ENCODE measurements around the gene RAB3B.

RAB3B gene

DNA sequence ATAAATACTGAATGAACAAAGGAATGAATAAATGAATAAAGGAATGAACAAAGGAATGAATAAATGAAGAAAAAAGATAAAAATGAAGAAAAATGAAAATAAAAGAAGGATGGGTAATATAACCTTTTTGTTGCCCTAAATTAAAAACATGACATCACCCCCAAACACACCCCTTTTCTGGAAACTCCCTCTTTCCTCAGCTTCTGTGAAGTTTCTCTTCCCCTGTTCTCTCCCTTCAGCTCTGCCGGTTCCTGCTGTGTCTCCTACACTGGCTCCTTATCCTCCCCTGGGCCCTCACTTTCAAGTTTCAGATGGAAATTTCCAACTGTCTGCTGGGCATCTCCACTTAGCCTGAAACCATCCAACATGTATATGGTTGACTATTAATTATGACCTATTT lies 37.9 kb downstream of the RAB3B start:
- DNase-seq (ENCODE audit: low read depth) = no peak
- no peak overlapping the region for H3K4me3 ChIP-seq (ENCODE audit: low read depth, low read length)
- TF ChIP-seq, protein P1, sequence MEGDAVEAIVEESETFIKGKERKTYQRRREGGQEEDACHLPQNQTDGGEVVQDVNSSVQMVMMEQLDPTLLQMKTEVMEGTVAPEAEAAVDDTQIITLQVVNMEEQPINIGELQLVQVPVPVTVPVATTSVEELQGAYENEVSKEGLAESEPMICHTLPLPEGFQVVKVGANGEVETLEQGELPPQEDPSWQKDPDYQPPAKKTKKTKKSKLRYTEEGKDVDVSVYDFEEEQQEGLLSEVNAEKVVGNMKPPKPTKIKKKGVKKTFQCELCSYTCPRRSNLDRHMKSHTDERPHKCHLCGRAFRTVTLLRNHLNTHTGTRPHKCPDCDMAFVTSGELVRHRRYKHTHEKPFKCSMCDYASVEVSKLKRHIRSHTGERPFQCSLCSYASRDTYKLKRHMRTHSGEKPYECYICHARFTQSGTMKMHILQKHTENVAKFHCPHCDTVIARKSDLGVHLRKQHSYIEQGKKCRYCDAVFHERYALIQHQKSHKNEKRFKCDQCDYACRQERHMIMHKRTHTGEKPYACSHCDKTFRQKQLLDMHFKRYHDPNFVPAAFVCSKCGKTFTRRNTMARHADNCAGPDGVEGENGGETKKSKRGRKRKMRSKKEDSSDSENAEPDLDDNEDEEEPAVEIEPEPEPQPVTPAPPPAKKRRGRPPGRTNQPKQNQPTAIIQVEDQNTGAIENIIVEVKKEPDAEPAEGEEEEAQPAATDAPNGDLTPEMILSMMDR (IDR thresholded peaks at IDR 0.05; ENCODE audit: low read depth, low read length, missing control alignments) = no peak
- in situ Hi-C loops (cut with HindIII; ENCODE audit: low sequenced_read_pairs) = no loop called here

DNA sequence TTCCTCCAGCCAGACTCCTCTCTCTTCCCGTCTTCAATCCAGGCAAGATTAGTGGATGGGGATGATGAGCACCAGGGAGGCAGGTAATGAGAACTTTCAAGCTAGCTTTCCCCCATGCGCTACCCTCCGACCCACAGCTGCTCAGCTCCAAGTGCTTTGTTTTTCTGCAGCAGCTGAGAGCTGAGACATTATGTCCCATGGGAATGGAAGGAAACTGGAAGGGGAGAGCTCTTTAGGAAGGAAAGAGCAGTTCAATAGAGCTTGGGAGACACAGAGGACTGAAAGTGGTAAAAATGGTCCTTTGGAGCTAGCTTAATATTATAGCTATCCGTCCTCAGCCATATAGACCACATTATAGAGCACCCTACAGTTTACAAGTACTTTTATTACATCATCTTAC lies 39.8 kb downstream of the RAB3B start:
- H3K4me3 ChIP-seq (ENCODE audit: low read depth, low read length) = no peak overlapping the region
- no peak for DNase-seq (ENCODE audit: low read depth)
- in situ Hi-C loops (cut with HindIII; ENCODE audit: low sequenced_read_pairs) = no loop called here
- TF ChIP-seq, protein P1 (IDR thresholded peaks at IDR 0.05; ENCODE audit: low read depth, low read length, missing control alignments) = no peak

DNA sequence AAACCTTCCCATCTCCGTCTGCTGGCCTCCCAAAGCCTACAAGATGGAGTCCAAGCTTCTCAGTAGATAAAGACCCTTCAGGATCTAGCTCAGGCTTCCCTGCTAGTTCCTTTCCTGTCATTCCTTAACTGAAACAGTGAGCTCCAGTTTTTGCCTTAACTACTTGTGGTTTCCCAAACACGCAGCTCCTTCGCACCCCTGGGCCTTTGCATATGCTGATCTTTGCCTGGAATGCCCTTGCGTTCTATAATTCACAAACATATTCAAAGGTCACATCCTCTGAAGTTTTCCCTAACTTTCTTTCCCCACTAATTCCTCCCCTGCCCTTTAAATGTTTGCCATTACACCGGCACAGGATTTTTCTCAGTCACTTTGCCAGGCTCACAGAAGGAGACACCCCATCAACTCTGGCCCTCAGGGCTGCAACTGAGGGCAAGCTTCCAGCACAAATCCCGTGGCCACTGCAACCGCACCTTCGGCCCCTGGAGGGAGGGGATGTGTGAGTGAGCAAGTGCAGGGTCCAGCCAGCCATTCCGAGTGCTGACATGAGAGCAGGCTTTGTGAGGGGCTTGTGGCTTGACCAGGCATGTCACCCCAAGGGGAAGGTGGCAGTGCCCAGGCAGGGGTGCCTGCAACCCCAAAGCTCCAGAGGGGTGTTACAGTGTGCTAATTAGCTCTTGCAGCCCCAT lies 41.3 kb downstream of the RAB3B start:
- H3K4me3 ChIP-seq (ENCODE audit: low read depth, low read length) = no peak overlapping the region
- TF ChIP-seq, protein P1 (IDR thresholded peaks at IDR 0.05; ENCODE audit: low read depth, low read length, missing control alignments) = no peak
- DNase-seq (ENCODE audit: low read depth) = no peak
- in situ Hi-C loops (cut with HindIII; ENCODE audit: low sequenced_read_pairs) = no loop called here

DNA sequence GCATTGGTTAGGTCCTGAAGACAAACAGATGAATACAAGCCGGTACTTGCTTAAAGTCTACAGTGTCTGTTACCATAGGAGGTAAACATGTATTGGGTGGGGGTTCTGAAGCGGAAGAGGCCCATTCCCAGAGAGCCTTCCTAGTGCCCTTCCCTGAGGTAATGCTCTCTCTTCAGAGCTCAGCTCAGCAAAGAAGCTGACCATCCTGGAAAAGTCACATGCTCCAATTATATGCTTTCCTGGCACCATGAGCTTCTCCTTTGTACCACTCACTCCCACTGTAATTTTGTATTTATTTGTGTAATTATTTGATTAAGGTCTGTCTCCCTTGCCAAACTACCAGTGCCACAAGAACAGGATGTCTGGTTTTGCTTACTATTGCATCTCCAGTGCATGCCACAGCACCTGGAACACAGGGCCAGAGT lies 42.0 kb downstream of the RAB3B start:
- in situ Hi-C loops (cut with HindIII; ENCODE audit: low sequenced_read_pairs) = no loop called here

DNA sequence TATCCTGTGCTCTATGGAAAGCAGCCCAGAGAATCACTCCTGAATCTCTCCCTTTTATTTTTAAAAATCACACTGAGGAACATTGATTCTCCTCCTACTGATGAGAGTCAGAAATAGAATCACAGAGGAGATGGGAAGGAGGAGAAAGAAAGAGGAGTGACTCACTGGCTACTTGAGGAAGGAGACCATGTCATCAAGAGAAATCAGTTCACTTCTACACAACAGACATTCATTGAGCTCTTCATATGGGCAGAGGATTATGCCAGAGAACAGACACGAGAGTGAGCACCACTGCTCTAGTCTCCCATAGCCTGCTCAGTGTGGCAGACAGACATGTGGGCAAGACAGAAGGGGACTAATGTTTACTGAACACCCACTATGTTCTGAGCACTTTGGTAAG lies 44.2 kb downstream of the RAB3B start:
- DNase-seq (ENCODE audit: low read depth) = no peak
- TF ChIP-seq, protein P1 (IDR thresholded peaks at IDR 0.05; ENCODE audit: low read depth, low read length, missing control alignments) = no peak
- no peak overlapping the region for H3K4me3 ChIP-seq (ENCODE audit: low read depth, low read length)
- in situ Hi-C loops (cut with HindIII; ENCODE audit: low sequenced_read_pairs) = no loop called here

More for the DNA sequence above, 42.0 kb downstream of the RAB3B start:
- TF ChIP-seq, protein P1 (IDR thresholded peaks at IDR 0.05; ENCODE audit: low read depth, low read length, missing control alignments) = no peak
- DNase-seq (ENCODE audit: low read depth) = no peak
- no peak overlapping the region for H3K4me3 ChIP-seq (ENCODE audit: low read depth, low read length)

DNA sequence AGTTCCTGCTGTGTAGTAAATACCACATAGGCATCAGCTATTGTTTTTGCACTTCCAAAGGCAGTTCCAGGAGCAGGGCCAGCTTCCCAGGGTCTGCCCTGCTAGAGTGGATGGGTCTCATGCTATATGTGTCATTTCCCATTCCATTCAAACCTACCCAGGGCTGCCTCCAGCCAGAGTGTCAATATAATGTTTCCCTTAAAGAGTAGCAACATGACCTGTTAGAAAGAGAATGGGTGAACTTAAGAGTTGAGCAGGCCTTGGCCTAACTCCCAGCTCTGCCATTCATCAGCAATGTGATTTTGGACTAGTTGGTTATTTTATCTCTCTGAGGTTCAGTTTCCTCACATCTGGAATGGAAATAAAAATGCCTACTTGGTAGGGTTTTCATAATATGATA lies 44.9 kb downstream of the RAB3B start:
- no peak overlapping the region for H3K4me3 ChIP-seq (ENCODE audit: low read depth, low read length)
- in situ Hi-C loops (cut with HindIII; ENCODE audit: low sequenced_read_pairs) = no loop called here
- TF ChIP-seq, protein P1 (IDR thresholded peaks at IDR 0.05; ENCODE audit: low read depth, low read length, missing control alignments) = no peak
- DNase-seq (ENCODE audit: low read depth) = peak; percentile 38
